Prostate gland (tissue), 2 donors: ENCODE data around the gene ST6GALNAC3. TPM values are rescaled to one million over a fixed set of nuclear protein-coding genes. Genes with fewer than 3 reads are reported as not detected.

Source experiments
- DNase-seq: peaks from one replicate; pipeline ENCODE4 v3.0.0-alpha.2; 2019; ENCODE audit warnings: low spot score
- H3K27ac ChIP-seq, 2 donors: fragments of 200-600 bp; sonication (generic); 2 replicates each; pipeline ENCODE4 v1.5.1; 2017 to 2019
- H3K27me3 ChIP-seq: fragments of 200-600 bp; sonication (generic); replicated peaks from 2 replicates; pipeline ENCODE4 v1.5.1; 2019; ENCODE audit not compliant: insufficient read depth
- H3K36me3 ChIP-seq, 2 donors: fragments of 200-600 bp; sonication (generic); 1 replicate in 1 of 2; 2 replicates in 1 of 2; pipeline versions ENCODE4 v1.5.1 to v1.8.1; 2017 to 2019
- H3K4me1 ChIP-seq: fragments of 200-600 bp; sonication (generic); replicated peaks from 2 replicates; pipeline ENCODE4 v1.5.1; 2019
- H3K4me3 ChIP-seq, 2 donors: fragments of 200-600 bp; sonication (generic); 2 replicates each; pipeline ENCODE4 v1.5.1; 2017 to 2019
- H3K9me3 ChIP-seq: fragments of 200-600 bp; sonication (generic); 2 replicates; pipeline ENCODE4 v1.5.1; 2017
- POLR2A ChIP-seq: fragments of 450-650 bp; IDR thresholded peaks from one replicate; pipeline ENCODE4 v1.6.1; 2016; ENCODE audit warnings: antibody characterized with exemption, mild to moderate bottlenecking
- POLR2AphosphoS5 ChIP-seq: sonication (generic); formaldehyde crosslinking; IDR thresholded peaks from one replicate; pipeline ENCODE4 v1.6.1; 2017; ENCODE audit warnings: antibody characterized with exemption
- WGBS: methylation state at CpG from one replicate; pipeline ENCODE4 v1.1.5; 2018; 5-methylcytosine and 5-hydroxymethylcytosine counted together
- intact Hi-C: fragments of 100-400 bp; cut with DNase I; formaldehyde crosslinking; loops from one replicate; pipeline ENCODE4 v1.14.2; 2022
- total RNA-seq, 2 donors: library from RNA; depleted of rRNA; stranded (reverse); fragments of >200 nt; gene quantifications; one replicate each; pipeline ENCODE4 v1.1.0, GENCODE V29; 2016
- TF ChIP-seq, protein P1 (sequence below), 4 experiments: fragments of 200-600 bp in 2 of 4; fragments of 450-650 bp in 2 of 4; sonication (generic) in 2 of 4; IDR thresholded peaks; 1 replicate in 3 of 4; 2 replicates in 1 of 4; pipeline ENCODE4 v1.5.1; 2016 to 2019; ENCODE audit warnings: antibody characterized with exemption in 4 of 4, mild to moderate bottlenecking in 2 of 4, moderate library complexity in 2 of 4

Gene ST6GALNAC3
- total RNA-seq, 2 donors from 2014 or later = 0.41 to 0.80 TPM

DNA sequence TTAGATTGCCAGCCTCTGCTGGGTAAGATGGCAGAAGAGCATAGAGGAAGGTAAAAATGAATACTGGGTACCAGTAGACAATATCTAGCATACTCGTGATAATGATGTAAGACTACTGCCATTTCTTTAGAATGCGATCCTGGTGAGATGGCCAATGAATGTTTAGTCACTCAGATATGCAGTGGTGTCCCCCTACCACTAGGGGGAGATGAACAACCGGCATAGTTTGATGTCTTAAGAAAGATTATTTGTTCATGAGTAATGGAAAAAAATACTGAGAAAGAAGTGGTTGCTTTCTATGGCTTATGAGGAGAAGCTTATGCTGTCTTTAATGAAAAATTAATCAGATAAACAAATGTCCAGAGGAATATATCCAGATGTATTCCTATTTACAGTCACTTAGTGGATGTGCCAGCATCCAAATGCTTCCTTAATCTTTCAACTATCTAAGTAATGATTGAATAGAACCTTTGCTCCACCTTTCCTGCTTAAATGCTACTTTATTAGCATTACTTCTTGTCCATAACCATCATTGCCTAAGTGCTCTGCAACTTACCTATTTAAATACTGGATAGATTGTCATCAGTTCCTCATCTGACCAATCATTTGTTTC lies 256.6 kb downstream of the ST6GALNAC3 start:
- no peaks in the 10 kb centered on the region for H3K4me1 ChIP-seq
- intact Hi-C loops = loop anchor here (5.0 to 10.0 kb wide), 3 partner anchors 176 to 794 kb away; partner anchors contain the start of gene ST6GALNAC5
- no peak overlapping the region for H3K4me3 ChIP-seq
- no peaks in the 10 kb centered on the region for H3K9me3 ChIP-seq
- 16% methylated on average over 3 of the region's 3 CpGs for WGBS
- peak; percentile 17 for DNase-seq
- TF ChIP-seq POLR2A = no peak
- TF ChIP-seq POLR2AphosphoS5 = no peak
- TF ChIP-seq, protein P1, sequence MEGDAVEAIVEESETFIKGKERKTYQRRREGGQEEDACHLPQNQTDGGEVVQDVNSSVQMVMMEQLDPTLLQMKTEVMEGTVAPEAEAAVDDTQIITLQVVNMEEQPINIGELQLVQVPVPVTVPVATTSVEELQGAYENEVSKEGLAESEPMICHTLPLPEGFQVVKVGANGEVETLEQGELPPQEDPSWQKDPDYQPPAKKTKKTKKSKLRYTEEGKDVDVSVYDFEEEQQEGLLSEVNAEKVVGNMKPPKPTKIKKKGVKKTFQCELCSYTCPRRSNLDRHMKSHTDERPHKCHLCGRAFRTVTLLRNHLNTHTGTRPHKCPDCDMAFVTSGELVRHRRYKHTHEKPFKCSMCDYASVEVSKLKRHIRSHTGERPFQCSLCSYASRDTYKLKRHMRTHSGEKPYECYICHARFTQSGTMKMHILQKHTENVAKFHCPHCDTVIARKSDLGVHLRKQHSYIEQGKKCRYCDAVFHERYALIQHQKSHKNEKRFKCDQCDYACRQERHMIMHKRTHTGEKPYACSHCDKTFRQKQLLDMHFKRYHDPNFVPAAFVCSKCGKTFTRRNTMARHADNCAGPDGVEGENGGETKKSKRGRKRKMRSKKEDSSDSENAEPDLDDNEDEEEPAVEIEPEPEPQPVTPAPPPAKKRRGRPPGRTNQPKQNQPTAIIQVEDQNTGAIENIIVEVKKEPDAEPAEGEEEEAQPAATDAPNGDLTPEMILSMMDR (IDR thresholded peaks at IDR 0.05) = peak; percentile 66 to 90 (median 74)
- H3K36me3 ChIP-seq = no peaks in the 10 kb centered on the region
- H3K27me3 ChIP-seq = no peaks in the 10 kb centered on the region
- no peak overlapping the region for H3K27ac ChIP-seq

DNA sequence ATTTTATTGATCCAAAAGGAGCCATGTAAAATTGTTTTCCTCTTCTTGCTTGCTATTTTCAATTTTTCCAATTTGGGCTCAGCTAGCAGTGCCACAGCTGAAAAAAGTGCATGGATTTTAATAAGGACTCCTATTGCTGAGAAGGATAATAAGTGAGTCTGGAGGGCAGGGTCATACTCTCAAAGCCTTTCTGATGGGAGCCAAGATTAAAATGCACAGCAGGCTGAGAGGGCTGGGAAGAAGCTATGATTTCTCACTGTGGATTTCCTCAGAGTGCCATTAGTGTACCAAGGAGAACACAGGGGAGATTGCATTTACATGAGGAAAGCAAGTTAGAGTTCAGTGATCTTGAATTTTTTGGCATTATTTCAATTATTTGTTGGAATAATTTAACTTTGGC lies 261.3 kb downstream of the ST6GALNAC3 start:
- DNase-seq = no peak
- Histone ChIP-seq H3K9me3 (no peaks in the 10 kb centered on the region), H3K27me3 (no peaks in the 10 kb centered on the region), H3K4me3 (no peak overlapping the region), H3K27ac (no peak overlapping the region), H3K36me3 (no peaks in the 10 kb centered on the region), H3K4me1 (no peaks in the 10 kb centered on the region)
- intact Hi-C loops = loop anchor here (10.0 kb wide), 2 partner anchors 181 to 789 kb away; no protein-coding TSS in a partner anchor
- TF ChIP-seq, protein P1 (IDR thresholded peaks at IDR 0.05) = no peak
- TF ChIP-seq POLR2AphosphoS5 = no peak
- TF ChIP-seq POLR2A = no peak

DNA sequence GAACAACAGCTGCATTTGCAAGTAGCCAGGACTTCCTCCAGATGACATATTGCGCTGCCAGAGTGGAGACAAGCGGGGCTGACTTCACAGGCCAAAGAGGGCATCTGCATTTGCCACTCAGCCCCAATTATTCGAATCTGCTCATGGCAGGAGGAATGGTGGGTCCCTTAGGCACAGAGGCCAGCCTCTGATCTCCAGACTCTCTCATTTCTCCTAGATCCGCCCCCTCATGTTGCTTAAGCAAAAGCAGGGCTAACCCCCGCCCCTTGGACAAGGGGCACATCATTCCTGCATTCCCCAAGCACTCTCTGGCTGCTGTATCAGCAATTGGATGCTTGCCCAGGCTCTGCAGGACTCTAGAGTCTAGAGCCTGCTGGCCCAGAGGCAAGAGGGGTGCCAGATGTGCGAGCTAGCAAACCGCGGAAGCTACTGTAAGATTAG lies 262.4 kb downstream of the ST6GALNAC3 start:
- Histone ChIP-seq H3K4me3 (no peak overlapping the region), H3K4me1 (no peaks in the 10 kb centered on the region), H3K36me3 (no peaks in the 10 kb centered on the region), H3K27me3 (no peaks in the 10 kb centered on the region), H3K9me3 (no peaks in the 10 kb centered on the region), H3K27ac (no peak overlapping the region)
- 77% methylated on average over 8 of the region's 8 CpGs for WGBS
- intact Hi-C loops = loop anchor here (10.0 kb wide), 2 partner anchors 182 to 788 kb away; no protein-coding TSS in a partner anchor
- DNase-seq = no peak
- TF ChIP-seq, protein P1 (IDR thresholded peaks at IDR 0.05) = no peak

DNA sequence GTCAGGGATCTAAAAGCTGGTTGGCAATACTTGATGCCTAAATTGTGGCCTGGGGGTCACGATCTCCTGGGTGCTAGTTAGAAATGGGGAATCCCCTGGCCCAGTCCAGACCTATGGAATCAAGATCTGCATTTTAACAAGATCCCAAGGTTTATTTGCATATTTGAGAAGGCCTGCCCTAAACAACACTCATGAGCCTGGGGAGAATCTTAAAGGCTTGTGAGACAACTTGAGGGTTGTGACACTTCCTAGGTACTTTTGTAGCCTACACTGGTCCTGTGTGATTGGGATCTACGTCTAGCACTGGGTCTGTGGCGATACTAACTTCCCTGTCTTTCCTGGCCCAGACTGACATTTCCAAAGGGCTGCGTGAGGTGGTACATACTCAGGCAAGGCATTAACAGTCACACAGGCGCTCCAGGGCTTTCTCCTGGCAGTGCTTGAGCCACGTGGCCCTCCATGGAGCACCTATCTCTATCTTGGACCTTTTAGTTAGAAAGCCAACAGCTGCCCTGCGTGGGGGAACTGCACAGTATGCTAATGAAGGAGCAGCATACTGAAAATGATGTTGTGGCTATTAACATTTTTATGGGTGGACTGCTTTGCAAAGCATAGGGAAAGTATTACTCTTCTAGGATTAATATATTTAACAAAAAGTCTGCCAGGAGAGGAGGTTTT lies 263.1 kb downstream of the ST6GALNAC3 start:
- Histone ChIP-seq H3K4me3 (no peak overlapping the region), H3K36me3 (no peaks in the 10 kb centered on the region), H3K27ac (no peak overlapping the region), H3K27me3 (no peaks in the 10 kb centered on the region), H3K9me3 (no peaks in the 10 kb centered on the region), H3K4me1 (no peaks in the 10 kb centered on the region)
- intact Hi-C loops = loop anchor here (10.0 kb wide), 2 partner anchors 183 to 787 kb away; no protein-coding TSS in a partner anchor
- TF ChIP-seq POLR2A (no peak), POLR2AphosphoS5 (no peak)
- TF ChIP-seq, protein P1 (IDR thresholded peaks at IDR 0.05) = no peak
- 85% methylated on average over 7 of the region's 7 CpGs for WGBS
- DNase-seq = no peak
